ENCODE results near the gene XRRA1. TPM values are rescaled to one million over a fixed set of nuclear protein-coding genes. Genes with fewer than 3 reads are reported as not detected.

The XRRA1 gene
- total and polyA plus RNA-seq, 2 of the 4 experiments (the other 2 are of a cell fraction): 5.4 to 6.3 TPM

DNA sequence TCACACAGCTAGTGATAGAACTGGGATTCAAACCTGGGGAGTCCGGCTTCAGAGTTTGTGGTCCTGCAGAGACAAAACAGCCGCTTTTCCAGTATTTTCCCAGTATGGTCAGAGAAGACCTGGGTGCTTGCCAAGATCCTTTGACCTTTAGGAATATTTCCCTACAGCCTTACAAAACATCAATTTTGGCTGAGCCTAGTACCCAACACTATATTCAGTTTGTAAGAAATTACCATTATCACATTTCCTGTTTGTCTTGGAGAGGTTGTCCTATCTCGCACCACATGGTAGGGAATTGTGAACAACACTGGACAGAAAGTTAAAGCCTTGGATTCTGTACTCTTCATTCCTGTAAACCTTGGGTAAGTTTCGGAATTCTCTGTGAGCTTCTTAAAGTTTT lies 29.1 kb upstream of the XRRA1 start:
- DNase-seq: no peak
- 100% methylated on average over 2 of the region's 4 CpGs; no CpG with 5 or more reads in 1 of the 2 experiments for WGBS, 2 experiments (ENCODE audit: extremely low coverage in 2 of 2, insufficient read length in 1 of 2)
- Histone ChIP-seq H2BK120ac (ENCODE audit: low read depth, low read length) (no peak overlapping the region), H3K36me3 (ENCODE audit: control insufficient read depth, insufficient read depth, low read length) (peaks cover 12% of the 10 kb centered on the region), H4K5ac (ENCODE audit: low read depth, low read length) (no peak overlapping the region), H3K4me2 (ENCODE audit: low read depth, low read length) (no peak overlapping the region), H3K18ac (ENCODE audit: low read depth, low read length) (no peak overlapping the region), H3K79me1 (ENCODE audit: low read depth in 1 of 2, low read length in 2 of 2) (peaks cover 11 to 22% of the 10 kb centered on the region in 2 experiments), H3K27ac (ENCODE audit: insufficient read depth, low read length) (no peak overlapping the region), H3K14ac (replicated peaks; ENCODE audit: low read depth, low read length) (no peak overlapping the region), H3K9me3 (ENCODE audit: control insufficient read depth, insufficient read depth, low read length) (no peaks in the 10 kb centered on the region), H3K4ac (ENCODE audit: low read depth, low read length) (no peak overlapping the region), H4K8ac (ENCODE audit: low read depth in 2 of 2, low read length in 2 of 2) (no peak overlapping the region), H2AFZ (replicated peaks; ENCODE audit: low read length, poor library complexity) (no peak overlapping the region), H2AK9ac (replicated peaks; ENCODE audit: low read depth, low read length, poor library complexity) (no peak overlapping the region), H3K56ac (ENCODE audit: extremely low read depth, insufficient read depth, low read length) (no peak overlapping the region), H3K23ac (ENCODE audit: low read depth, low read length) (no peak overlapping the region), H3K9ac (ENCODE audit: low read depth, low read length) (no peak overlapping the region), H3K9me1 (ENCODE audit: insufficient read depth, low read length) (0 out of 2 replicates have a peak, but pooled peaks cover under 1% of the 10 kb centered on the region), H2BK5ac (ENCODE audit: low read depth, low read length, poor library complexity, severe bottlenecking) (no peak overlapping the region), H4K20me1 (ENCODE audit: insufficient read depth, low read length) (no peaks in the 10 kb centered on the region), H3K4me3 (ENCODE audit: insufficient read depth, low read depth, low read length) (no peak overlapping the region), H2BK15ac (ENCODE audit: low read depth, low read length) (no peak overlapping the region), H2BK20ac (ENCODE audit: low read depth, low read length) (no peak overlapping the region), H3K27me3 (ENCODE audit: control insufficient read depth, insufficient read depth, low read length) (no peaks in the 10 kb centered on the region), H2AK5ac (ENCODE audit: low read depth, low read length) (no peak overlapping the region), H4K91ac (ENCODE audit: insufficient read depth, low read depth, low read length) (no peak overlapping the region), H3K4me1 (ENCODE audit: control insufficient read depth, insufficient read depth, low read length) (no peaks in the 10 kb centered on the region)
- in situ Hi-C loops (cut with MboI; ENCODE audit: low sequenced_read_pairs): no loop called here
- POLR2A ChIA-PET (ENCODE audit: unreplicated experiment): no interaction called here
- TF ChIP-seq BHLHE40 (IDR thresholded peaks at IDR 0.05; ENCODE audit: low read depth, low read length) (no peak), RCOR1 (IDR thresholded peaks at IDR 0.05; ENCODE audit: insufficient replicate concordance, low read length) (no peak), MAZ (IDR thresholded peaks at IDR 0.05; ENCODE audit: borderline replicate concordance, low read depth, low read length) (no peak), FOS (IDR thresholded peaks at IDR 0.05; ENCODE audit: low read depth, low read length) (no peak), CHD1 (IDR thresholded peaks at IDR 0.05; ENCODE audit: low read depth, low read length) (no peak)
- no peak for ATAC-seq (ENCODE audit: low read depth)
- no TSS peak for BruUV-seq (replicated peaks)
- intact Hi-C loops (cut with micrococcal nuclease): no loop called here
- dilution Hi-C loops (cut with HindIII; ENCODE audit: low sequenced_read_pairs, unreplicated experiment): no loop called here
- CTCF ChIA-PET: no interaction called here
